Vagina (tissue), 2 donors: ENCODE results near the gene MPP2.

Experiments used
- CTCF ChIP-seq, 3 experiments: fragments of 450-650 bp in 2 of 3; fragments of 200-600 bp in 1 of 3; sonication (generic) in 1 of 3; IDR thresholded peaks; one replicate each; pipeline ENCODE4 v1.5.1; 2017 to 2019; ENCODE audit warnings: antibody characterized with exemption in 3 of 3, mild to moderate bottlenecking in 2 of 3, moderate library complexity in 2 of 3
- POLR2A ChIP-seq, 2 donors: fragments of 450-650 bp; IDR thresholded peaks; one replicate each; pipeline ENCODE4 v1.6.1; 2017; ENCODE audit warnings: antibody characterized with exemption in 2 of 2, mild to moderate bottlenecking in 2 of 2, moderate library complexity in 2 of 2

- TF ChIP-seq CTCF (IDR thresholded peaks at IDR 0.05) (no peak), POLR2A (IDR thresholded peaks at IDR 0.05) (no peak)
These were observed 32.5 kb upstream of the MPP2 start for GRCh38 chr17:43939886-43940285.
